ENCODE results near the gene THAP10. TPM values are rescaled to one million over a fixed set of nuclear protein-coding genes. Genes with fewer than 3 reads are reported as not detected.

Gene THAP10
- polyA plus RNA-seq, 3 donors: 7.5 to 9.7 (median 7.8) TPM

DNA sequence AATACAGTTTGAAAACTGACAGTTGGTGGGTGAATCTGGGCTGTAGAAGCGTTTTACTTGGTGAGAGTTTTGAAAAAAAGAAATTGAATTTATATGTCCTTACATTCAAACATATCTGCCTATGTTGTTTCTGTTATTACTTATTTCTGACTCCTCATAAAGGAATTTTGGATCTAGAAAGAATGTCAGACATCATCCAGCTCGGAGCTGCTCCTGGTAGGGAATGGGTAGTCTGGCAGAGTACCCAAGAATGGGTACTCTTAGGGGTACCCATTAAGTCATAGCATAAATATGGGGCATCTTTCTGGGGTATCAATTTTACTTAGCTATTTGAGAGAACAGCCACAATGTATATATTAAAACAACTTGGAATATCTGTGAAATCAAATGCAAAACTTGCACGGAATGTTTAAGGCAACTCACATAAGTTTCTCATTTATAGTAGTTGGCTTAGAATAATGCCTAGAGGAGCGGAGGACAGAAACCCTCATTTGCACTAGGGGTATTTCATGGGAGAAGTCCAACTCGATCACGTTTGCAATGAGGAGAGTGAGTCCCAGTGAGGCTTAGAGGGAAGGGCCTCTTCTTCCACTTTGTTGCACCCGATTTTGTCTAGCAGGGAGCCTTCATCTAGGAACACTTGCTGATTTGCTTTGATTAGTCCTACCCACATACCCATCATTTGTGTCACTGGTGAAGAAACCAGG lies 35.9 kb downstream of the THAP10 start:
- DNase-seq: no peak

GRCh38 chr15:70855764-70856163 lies 36.5 kb downstream of the THAP10 start:
- no peak for DNase-seq

DNA sequence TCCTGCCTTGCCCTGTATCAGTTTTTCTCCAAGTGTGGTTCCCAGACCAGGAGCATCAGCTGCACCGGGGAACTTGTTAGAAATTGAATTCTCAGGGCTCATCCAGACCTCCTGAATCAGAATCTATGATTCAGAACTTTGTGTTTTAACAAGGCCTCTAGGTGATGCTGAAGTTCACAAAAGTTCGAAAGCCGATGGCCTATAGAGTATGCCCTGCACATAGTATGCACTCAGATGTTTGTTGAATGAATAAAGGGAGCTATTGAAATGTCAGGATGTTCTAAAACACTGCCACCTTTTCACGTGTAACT lies 37.6 kb downstream of the THAP10 start:
- no peak for DNase-seq

DNA sequence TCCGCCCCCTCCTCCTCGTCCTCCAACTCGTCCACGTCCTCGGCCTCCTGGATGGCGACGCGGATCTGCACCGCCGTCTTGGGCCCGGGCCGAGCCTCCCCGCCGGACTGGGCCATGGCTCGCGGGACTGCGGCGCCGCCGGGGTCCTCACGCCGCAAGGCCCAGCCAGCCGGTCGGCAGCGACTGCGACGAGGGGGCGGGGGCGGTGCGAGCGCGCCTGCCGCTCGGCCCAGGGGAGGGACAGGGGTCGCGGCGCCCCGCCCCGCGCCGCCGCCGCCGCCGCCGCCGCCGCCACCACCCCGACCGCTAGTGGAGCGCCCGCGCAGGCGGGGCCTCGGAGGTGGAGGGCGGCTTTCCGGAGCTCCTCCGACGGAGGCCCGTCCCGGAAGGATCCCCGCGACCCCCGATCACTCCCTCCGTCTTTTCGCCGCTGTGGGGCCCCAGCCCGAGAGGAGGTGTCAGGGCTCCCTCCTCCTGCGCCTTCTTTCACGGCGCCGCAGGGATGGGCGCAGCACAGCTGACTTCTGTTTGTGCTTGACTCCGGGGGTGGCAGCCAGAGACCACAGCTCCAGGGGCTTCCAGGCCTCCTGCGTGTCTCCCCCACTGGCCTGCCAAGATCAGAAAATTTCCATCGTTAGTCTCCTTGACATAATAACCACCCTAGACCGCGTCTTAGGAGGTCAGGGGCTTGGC lies 38.1 kb downstream of the THAP10 start, which contains the start of gene LARP6:
Gene LARP6, minus strand, starts transcription at position 185 of the 693 bp plus-strand sequence. Its CDS starts 69 bp downstream, at position 116.
- no peak for DNase-seq

DNA sequence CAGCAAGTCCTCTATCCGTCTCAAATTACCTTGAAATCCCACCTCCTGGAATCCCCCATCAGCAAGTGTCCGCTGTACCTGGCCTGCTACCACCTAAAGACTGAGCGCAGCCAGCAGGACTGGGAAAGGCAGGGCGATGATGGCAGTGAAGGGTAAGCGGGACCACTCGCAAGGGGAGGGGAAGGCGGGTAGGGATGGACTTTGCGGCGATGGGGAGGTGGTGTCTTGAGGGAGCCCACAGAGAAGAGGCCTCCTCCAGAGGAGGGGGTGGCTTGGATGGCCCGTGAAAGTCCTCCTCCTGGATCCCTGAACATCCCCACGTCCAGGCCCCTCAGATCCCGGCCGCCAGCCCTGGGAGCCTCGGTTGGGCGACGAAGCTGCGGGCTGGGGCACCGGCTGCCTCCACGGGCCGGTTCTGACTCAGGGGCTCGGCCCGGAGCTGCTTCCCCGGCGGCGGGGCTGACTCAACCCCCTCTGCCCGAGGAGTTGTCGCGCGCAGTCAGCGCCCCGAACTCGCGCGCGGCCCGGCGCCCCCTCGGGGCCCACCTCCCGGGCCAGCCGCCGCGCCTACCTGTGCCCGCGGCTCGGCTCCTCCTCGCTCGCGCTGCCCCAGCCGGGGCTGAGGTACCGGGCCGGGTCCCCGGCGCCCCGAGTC lies 38.8 kb downstream of the THAP10 start:
- DNase-seq: no peak

DNA sequence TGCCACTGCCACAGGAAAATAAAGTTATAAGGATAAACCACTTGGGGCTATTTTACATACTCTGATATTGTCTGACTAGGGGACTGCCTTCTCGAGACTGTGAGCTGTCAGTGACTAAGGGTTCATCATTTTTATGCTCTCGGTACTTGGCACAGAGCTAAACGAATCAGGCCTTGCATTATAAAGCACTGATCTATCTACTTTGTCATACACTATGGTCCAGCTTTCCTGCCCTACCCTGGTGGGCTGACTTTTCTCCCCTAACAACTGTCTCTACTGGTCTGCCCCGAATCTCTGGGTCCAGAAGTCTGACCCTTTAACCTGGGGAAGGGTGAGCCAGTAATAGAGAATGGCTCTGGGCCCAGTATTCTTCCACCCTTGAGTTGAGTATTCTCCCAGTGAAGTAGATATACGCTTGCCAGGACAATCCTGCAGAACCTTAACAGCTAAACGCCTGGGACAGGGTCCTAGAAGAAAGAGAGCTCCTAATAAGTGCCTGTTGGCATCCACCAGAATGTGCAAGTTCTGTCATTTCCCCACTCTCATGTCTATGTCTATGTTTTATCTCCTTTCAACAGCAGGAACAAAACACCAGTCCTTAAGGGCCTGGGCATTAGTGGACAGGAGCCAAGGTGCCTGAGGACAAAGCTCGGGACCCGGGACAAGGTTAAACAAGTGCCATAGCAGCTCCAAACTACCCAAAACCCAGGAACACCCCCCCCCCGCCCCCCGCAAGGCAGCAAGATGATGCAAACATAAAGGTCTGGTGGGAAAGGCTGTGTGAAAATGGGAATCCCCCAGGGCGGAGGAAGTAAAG lies 39.5 kb downstream of the THAP10 start:
- DNase-seq: no peak

DNA sequence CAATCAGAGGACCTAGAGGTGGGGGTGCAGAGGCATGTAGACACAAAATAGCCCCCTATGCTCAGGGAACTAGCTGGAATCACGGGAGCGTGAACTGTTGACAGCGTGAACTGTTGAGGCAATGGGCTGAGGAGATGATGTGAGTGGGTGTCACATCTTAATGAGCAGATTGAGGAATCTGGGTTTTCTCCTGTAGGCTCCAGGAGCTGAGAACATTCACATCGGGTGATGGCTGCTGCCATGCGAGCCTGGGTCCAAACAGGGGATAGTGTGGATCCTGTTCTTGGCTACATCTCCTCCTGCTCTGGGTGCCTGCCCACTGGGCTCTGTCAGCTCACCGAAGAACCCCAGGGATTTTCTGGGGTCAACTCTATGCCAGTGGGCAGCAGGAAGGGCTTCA lies 40.3 kb downstream of the THAP10 start:
- no peak for DNase-seq

GRCh38 chr15:70845602-70846360 lies 46.5 kb downstream of the THAP10 start:
- DNase-seq: no peak

DNA sequence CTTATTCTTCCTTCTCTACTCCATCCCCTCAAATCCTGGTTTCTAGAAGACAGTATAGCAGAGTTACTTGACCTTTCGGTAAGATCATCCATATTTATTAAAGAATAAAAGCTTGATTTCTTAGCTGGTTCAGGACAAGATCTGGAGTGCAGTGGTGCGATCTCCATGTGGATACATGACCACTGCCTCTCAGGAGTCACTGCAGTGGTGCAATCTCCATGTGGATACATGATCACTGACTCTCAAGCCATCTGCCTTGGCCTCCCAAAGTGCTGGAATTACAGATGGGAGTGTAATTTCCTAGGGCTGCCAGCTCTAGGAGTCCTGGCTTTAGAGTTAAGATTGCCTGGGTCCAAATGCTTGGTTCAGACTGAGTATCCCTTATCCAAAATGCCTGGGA lies 54.8 kb downstream of the THAP10 start:
- no peak for DNase-seq

GRCh38 chr15:70835841-70836240 lies 56.4 kb downstream of the THAP10 start:
- DNase-seq: no peak

GRCh38 chr15:70835415-70835814 lies 56.8 kb downstream of the THAP10 start:
- DNase-seq: no peak

GRCh38 chr15:70834999-70835398 lies 57.2 kb downstream of the THAP10 start:
- DNase-seq: no peak

DNA sequence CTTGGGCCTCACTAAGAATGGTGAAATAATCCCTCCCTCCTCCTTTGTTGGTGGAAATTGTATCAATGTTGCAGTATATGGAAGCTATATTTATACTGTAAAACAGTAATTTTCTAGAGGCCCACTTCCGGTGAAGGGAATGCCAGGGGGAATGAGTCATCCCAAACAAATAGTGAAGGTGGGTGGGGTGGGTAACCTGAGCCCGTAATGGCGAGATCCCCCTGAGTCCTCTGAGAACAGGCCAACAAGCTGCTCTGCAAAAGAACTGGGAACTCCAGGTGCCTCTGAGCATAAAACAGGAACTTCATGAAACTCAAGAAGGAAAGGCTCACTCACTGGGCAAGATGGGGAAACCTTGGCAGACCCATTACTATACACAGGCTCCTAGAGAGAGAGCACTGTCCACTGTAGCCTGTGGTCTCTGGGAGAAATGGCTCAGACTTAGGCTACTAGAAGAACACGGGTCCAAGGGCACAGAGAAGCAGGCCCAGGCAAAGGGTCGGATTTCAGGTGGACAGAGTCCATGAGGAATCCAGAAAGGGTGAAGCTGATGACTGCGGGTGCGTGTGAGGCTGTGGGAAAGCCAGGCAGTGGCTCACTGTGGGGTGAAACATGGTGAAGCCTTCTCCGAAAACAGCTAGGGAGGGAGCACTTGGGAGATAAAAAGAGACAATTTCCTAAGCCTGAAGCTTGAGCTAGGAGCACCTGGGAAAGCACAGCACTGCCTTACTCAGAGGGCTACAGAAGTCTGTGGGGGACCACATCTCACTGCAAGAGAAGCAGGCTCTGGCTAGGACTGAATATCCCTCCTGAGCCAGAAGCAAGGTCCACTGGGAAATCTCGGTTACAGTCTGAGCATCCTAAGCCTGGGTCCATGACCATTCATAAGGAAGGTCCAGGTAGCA lies 58.1 kb downstream of the THAP10 start:
- no peak for DNase-seq

GRCh38 chr15:70833422-70833821 lies 58.8 kb downstream of the THAP10 start:
- DNase-seq: no peak

- no peak for DNase-seq
Measured at GRCh38 chr15:70832176-70832575, 60.1 kb downstream of the THAP10 start.

Other genes starting within 250 kb of the THAP10 start
- gene UACA, start 128.9 kb downstream of the THAP10 start, polyA plus RNA-seq (ENCODE audit: insufficient read length in 3 of 3): 100 to 1,000 TPM in 2 of 3 donors, 10 to 100 TPM in 1; 79.7 to 110 (median 102) TPM
- gene LARP6, start 38.3 kb downstream of the THAP10 start, polyA plus RNA-seq (ENCODE audit: insufficient read length in 3 of 3): 10 to 100 TPM; 12.9 to 19.1 (median 15.3) TPM
- 10 to 100 TPM; 15.3 to 20.0 (median 17.0) TPM for gene LRRC49, start 393 bp upstream of the THAP10 start, polyA plus RNA-seq (ENCODE audit: insufficient read length in 3 of 3)
- 10 to 100 TPM; 29.8 to 31.9 (median 30.7) TPM for gene THSD4, start 223.0 kb upstream of the THAP10 start, polyA plus RNA-seq (ENCODE audit: insufficient read length in 3 of 3)

Data from renal pelvis (tissue), 4 donors.